ENCODE results near the gene CATSPER3.

Gene CATSPER3

GRCh38 chr5:135013947-135014570 is 46.4 kb downstream of the CATSPER3 start:
- H3K4me3 ChIP-seq (ENCODE audit: low read depth, low read length) = no peak overlapping the region
- TF ChIP-seq CTCF (IDR thresholded peaks at IDR 0.05; ENCODE audit: control insufficient read depth, extremely low read depth, insufficient read depth) = no peak
- DNase-seq (ENCODE audit: low read depth) = peak; percentile 96

GRCh38 chr5:135015942-135016341 is 48.2 kb downstream of the CATSPER3 start:
- no peak overlapping the region for H3K4me3 ChIP-seq (ENCODE audit: low read depth, low read length)
- TF ChIP-seq CTCF (IDR thresholded peaks at IDR 0.05; ENCODE audit: control insufficient read depth, extremely low read depth, insufficient read depth) = no peak
- no peak for DNase-seq (ENCODE audit: low read depth)

- no peak overlapping the region for H3K4me3 ChIP-seq (ENCODE audit: low read depth, low read length)
- no peak for TF ChIP-seq CTCF (IDR thresholded peaks at IDR 0.05; ENCODE audit: control insufficient read depth, extremely low read depth, insufficient read depth)
- no peak for DNase-seq (ENCODE audit: low read depth)
Measured at GRCh38 chr5:135016861-135017290, 49.2 kb downstream of the CATSPER3 start.

GRCh38 chr5:135018457-135018856 is 50.8 kb downstream of the CATSPER3 start:
- H3K4me3 ChIP-seq (ENCODE audit: low read depth, low read length) = no peak overlapping the region
- no peak for TF ChIP-seq CTCF (IDR thresholded peaks at IDR 0.05; ENCODE audit: control insufficient read depth, extremely low read depth, insufficient read depth)

GRCh38 chr5:135019314-135019713 is 51.6 kb downstream of the CATSPER3 start:
- no peak for DNase-seq (ENCODE audit: low read depth)
- no peak for TF ChIP-seq CTCF (IDR thresholded peaks at IDR 0.05; ENCODE audit: control insufficient read depth, extremely low read depth, insufficient read depth)
- no peak overlapping the region for H3K4me3 ChIP-seq (ENCODE audit: low read depth, low read length)

More at GRCh38 chr5:135018457-135018856, 50.8 kb downstream of the CATSPER3 start:
- DNase-seq (ENCODE audit: low read depth) = no peak

- TF ChIP-seq CTCF (IDR thresholded peaks at IDR 0.05; ENCODE audit: control insufficient read depth, extremely low read depth, insufficient read depth) = no peak
- DNase-seq (ENCODE audit: low read depth) = no peak
- H3K4me3 ChIP-seq (ENCODE audit: low read depth, low read length) = no peak overlapping the region
Measured at GRCh38 chr5:135020111-135020895, 52.6 kb downstream of the CATSPER3 start.
